GM12878 (cell line): ENCODE data around the gene PRKG1.

Source experiments
- BCL3 ChIP-seq: IDR thresholded peaks from 2 replicates; pipeline ENCODE4 v1.6.1; 2011; ENCODE audit warnings: borderline replicate concordance, low read depth, mild to moderate bottlenecking, moderate library complexity, low read length; ENCODE audit not compliant: insufficient read depth, poor library complexity, severe bottlenecking
- CEBPZ ChIP-seq: fragments of 150-350 bp; IDR thresholded peaks from 2 replicates; pipeline ENCODE4 v1.6.1; 2016; ENCODE audit warnings: low read depth, low read length
- FOXM1 ChIP-seq: IDR thresholded peaks from 2 replicates; pipeline ENCODE4 v1.6.1; 2012; ENCODE audit warnings: low read depth, mild to moderate bottlenecking, inconsistent platforms, low read length, moderate library complexity
- JUNB ChIP-seq: IDR thresholded peaks from 2 replicates; pipeline ENCODE4 v1.6.1; 2016; ENCODE audit warnings: antibody characterized with exemption, mild to moderate bottlenecking
- POLR2A ChIP-seq: IDR thresholded peaks from 2 replicates; pipeline ENCODE4 v1.6.1; 2011; ENCODE audit warnings: low read depth, mild to moderate bottlenecking, low read length
- TARDBP ChIP-seq: IDR thresholded peaks from 2 replicates; pipeline ENCODE4 v1.6.1; 2016; ENCODE audit warnings: borderline replicate concordance
- TF ChIP-seq, protein P1 (sequence below), 3 experiments: IDR thresholded peaks in 2 of 3; conservative IDR thresholded peaks in 1 of 3; 2 replicates each; pipeline ENCODE4 v1.5.1; 2011; ENCODE audit warnings: low read depth in 3 of 3, low read length in 3 of 3, mild to moderate bottlenecking in 3 of 3, control low read depth in 2 of 3, moderate library complexity in 2 of 3, inconsistent platforms in 1 of 3, mixed read lengths in 1 of 3; ENCODE audit not compliant: control insufficient read depth in 2 of 3, insufficient read depth in 1 of 3; ENCODE audit errors: extremely low read depth in 1 of 3

DNA sequence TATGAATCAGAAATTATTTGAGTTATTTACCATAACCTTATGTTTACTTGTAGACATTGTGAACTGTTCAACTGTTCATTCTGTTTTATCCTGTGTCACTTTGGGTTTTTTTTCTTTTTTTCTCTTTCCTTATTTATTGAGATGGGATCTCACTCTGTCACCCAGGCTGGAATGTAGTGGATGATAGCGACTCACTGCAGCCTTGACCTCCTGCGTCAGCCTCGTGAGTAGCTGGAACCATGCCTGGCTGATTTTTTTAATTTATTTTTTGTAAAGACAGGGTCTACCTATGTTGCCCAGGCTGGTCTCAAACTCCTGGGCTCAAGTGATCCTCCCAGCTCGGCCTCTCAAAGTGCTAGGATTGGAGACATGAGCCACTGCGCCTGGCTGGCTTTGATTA, 528.0 kb downstream of the PRKG1 start:
- no peak for TF ChIP-seq FOXM1
- no peak for TF ChIP-seq TARDBP
- TF ChIP-seq, protein P1, sequence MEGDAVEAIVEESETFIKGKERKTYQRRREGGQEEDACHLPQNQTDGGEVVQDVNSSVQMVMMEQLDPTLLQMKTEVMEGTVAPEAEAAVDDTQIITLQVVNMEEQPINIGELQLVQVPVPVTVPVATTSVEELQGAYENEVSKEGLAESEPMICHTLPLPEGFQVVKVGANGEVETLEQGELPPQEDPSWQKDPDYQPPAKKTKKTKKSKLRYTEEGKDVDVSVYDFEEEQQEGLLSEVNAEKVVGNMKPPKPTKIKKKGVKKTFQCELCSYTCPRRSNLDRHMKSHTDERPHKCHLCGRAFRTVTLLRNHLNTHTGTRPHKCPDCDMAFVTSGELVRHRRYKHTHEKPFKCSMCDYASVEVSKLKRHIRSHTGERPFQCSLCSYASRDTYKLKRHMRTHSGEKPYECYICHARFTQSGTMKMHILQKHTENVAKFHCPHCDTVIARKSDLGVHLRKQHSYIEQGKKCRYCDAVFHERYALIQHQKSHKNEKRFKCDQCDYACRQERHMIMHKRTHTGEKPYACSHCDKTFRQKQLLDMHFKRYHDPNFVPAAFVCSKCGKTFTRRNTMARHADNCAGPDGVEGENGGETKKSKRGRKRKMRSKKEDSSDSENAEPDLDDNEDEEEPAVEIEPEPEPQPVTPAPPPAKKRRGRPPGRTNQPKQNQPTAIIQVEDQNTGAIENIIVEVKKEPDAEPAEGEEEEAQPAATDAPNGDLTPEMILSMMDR (IDR thresholded peaks at IDR 0.05 in 2 of 3, conservative IDR thresholded peaks at IDR 0.05 in 1 of 3; ENCODE audit: control insufficient read depth in 2 of 3, extremely low read depth in 1 of 3, insufficient read depth in 1 of 3, low read depth in 3 of 3, low read length in 3 of 3) = no peak
- TF ChIP-seq CEBPZ = no peak
- no peak for TF ChIP-seq JUNB
- no peak for TF ChIP-seq BCL3
- no peak for TF ChIP-seq POLR2A
